ENCODE results near the gene VDAC1. TPM values are rescaled to one million over a fixed set of nuclear protein-coding genes. Genes with fewer than 3 reads are reported as not detected.
A peak's percentile ranks its signal among the peaks of the same experiment; 100 is the strongest.

Gene VDAC1
- total RNA-seq, 1 donor from 2014 or later: 224 TPM

- TF ChIP-seq CTCF (IDR thresholded peaks at IDR 0.05): no peak
- TF ChIP-seq EZH2phosphoT487 (IDR thresholded peaks at IDR 0.05): no peak
- TF ChIP-seq EZH2 (IDR thresholded peaks at IDR 0.05): no peak
- Histone ChIP-seq H3K27ac (no peak overlapping the region), H3K9me3 (ENCODE audit: low read depth) (no peaks in the 10 kb centered on the region), H3K4me2 (no peak overlapping the region), H4K20me1 (ENCODE audit: low read depth) (no peaks in the 10 kb centered on the region), H3K4me3 (no peak overlapping the region), H3K9ac (no peak overlapping the region), H3K36me3 (no peaks in the 10 kb centered on the region), H3K79me2 (ENCODE audit: low read depth) (no peaks in the 10 kb centered on the region), H3K4me1 (no peaks in the 10 kb centered on the region), H3F3A (ENCODE audit: low read depth) (peaks cover 15% of the 10 kb centered on the region), H3K27me3 (no peaks in the 10 kb centered on the region), H2AFZ (replicated peaks) (no peak overlapping the region)
- Mint-ChIP-seq H3K4me1 (peaks cover 7% of the 10 kb centered on the region), H3K4me3 (no peak overlapping the region), H3K27me3 (ENCODE audit: insufficient read depth, low read depth) (peaks cover 4% of the 10 kb centered on the region), H3K9me3 (no peaks in the 10 kb centered on the region), H3K27ac (no peak overlapping the region), H3K36me3 (peaks cover 16% of the 10 kb centered on the region)
- DNase-seq (ENCODE audit: low spot score): no peak
Measured at GRCh38 chr5:133974142-133974541, 30.6 kb downstream of the VDAC1 start.

GRCh38 chr5:133970325-133970909, 34.4 kb downstream of the VDAC1 start:
- Histone ChIP-seq H3K9ac (no peak overlapping the region), H3K4me3 (no peak overlapping the region), H3K27ac (no peak overlapping the region), H3K9me3 (ENCODE audit: low read depth) (no peaks in the 10 kb centered on the region), H4K20me1 (ENCODE audit: low read depth) (no peaks in the 10 kb centered on the region), H2AFZ (replicated peaks) (no peak overlapping the region), H3K4me2 (no peak overlapping the region), H3K79me2 (ENCODE audit: low read depth) (peaks cover 30% of the 10 kb centered on the region), H3K27me3 (no peaks in the 10 kb centered on the region), H3K4me1 (peaks cover 10% of the 10 kb centered on the region), H3F3A (ENCODE audit: low read depth) (peaks cover 15% of the 10 kb centered on the region), H3K36me3 (no peaks in the 10 kb centered on the region)
- Mint-ChIP-seq H3K4me3 (no peak overlapping the region), H3K36me3 (peaks cover 13% of the 10 kb centered on the region), H3K27me3 (ENCODE audit: insufficient read depth, low read depth) (peaks cover 7% of the 10 kb centered on the region), H3K9me3 (no peaks in the 10 kb centered on the region), H3K4me1 (peaks cover 23% of the 10 kb centered on the region), H3K27ac (no peak overlapping the region)
- TF ChIP-seq EZH2 (IDR thresholded peaks at IDR 0.05): no peak
- no peak for TF ChIP-seq EZH2phosphoT487 (IDR thresholded peaks at IDR 0.05)
- no peak for TF ChIP-seq CTCF (IDR thresholded peaks at IDR 0.05)
- no peak for DNase-seq (ENCODE audit: low spot score)

GRCh38 chr5:133969654-133970324, 35.0 kb downstream of the VDAC1 start:
- no peaks in the 10 kb centered on the region for H3K9me3 Mint-ChIP-seq
- Histone ChIP-seq H2AFZ (replicated peaks) (no peak overlapping the region), H3K27ac (peak overlapping the region; percentile 9), H3K4me2 (peak overlapping the region; percentile 98), H3K4me3 (no peak overlapping the region), H3K79me2 (ENCODE audit: low read depth) (peaks cover 37% of the 10 kb centered on the region), H3K9ac (no peak overlapping the region), H4K20me1 (ENCODE audit: low read depth) (no peaks in the 10 kb centered on the region), H3K9me3 (ENCODE audit: low read depth) (no peaks in the 10 kb centered on the region), H3F3A (ENCODE audit: low read depth) (peaks cover 15% of the 10 kb centered on the region), H3K36me3 (no peaks in the 10 kb centered on the region), H3K4me1 (peaks cover 10% of the 10 kb centered on the region), H3K27me3 (no peaks in the 10 kb centered on the region)
- H3K4me3 Mint-ChIP-seq: peak overlapping the region; percentile 99
- H3K27me3 Mint-ChIP-seq (ENCODE audit: insufficient read depth, low read depth): peaks cover 7% of the 10 kb centered on the region
- peak overlapping the region; percentile 57 for H3K27ac Mint-ChIP-seq
- no peak for DNase-seq (ENCODE audit: low spot score)
- peaks cover 23% of the 10 kb centered on the region for H3K4me1 Mint-ChIP-seq
- TF ChIP-seq EZH2 (IDR thresholded peaks at IDR 0.05) (no peak), EZH2phosphoT487 (IDR thresholded peaks at IDR 0.05) (no peak), CTCF (IDR thresholded peaks at IDR 0.05) (no peak)
- peaks cover 16% of the 10 kb centered on the region for H3K36me3 Mint-ChIP-seq
